ENCODE results near the gene SLC41A2.

DNA sequence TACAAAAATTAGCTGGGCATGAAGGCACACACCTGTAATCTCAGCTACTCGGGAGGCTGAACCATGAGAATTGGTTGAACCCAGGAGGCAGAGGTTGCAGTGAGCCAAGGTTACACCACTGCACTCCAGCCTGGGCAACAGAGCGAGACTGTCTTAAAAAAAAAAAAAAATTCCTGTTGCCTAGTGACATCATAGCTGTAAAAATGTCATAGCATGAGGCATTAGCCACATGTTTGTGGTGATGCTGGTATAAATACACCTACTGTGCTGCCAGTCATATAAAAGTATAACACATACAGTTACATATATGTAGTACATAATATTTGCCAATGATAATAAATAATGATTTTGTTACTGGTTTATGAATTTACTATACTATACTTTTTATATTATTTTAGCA, 22.2 kb downstream of the SLC41A2 start:
- TF ChIP-seq, protein P1, sequence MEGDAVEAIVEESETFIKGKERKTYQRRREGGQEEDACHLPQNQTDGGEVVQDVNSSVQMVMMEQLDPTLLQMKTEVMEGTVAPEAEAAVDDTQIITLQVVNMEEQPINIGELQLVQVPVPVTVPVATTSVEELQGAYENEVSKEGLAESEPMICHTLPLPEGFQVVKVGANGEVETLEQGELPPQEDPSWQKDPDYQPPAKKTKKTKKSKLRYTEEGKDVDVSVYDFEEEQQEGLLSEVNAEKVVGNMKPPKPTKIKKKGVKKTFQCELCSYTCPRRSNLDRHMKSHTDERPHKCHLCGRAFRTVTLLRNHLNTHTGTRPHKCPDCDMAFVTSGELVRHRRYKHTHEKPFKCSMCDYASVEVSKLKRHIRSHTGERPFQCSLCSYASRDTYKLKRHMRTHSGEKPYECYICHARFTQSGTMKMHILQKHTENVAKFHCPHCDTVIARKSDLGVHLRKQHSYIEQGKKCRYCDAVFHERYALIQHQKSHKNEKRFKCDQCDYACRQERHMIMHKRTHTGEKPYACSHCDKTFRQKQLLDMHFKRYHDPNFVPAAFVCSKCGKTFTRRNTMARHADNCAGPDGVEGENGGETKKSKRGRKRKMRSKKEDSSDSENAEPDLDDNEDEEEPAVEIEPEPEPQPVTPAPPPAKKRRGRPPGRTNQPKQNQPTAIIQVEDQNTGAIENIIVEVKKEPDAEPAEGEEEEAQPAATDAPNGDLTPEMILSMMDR (IDR thresholded peaks at IDR 0.05; ENCODE audit: insufficient read depth, low read length, poor library complexity, severe bottlenecking), result no peak
- TF ChIP-seq EZH2phosphoT487 (conservative IDR thresholded peaks at IDR 0.05; ENCODE audit: low read length), result no peak

Data from SU-DHL-6 (cell line).